Measurements from ENCODE around the gene ECE1.

GRCh38 chr1:21313886-21314721 lies 23.8 kb upstream of the ECE1 start:
- TF ChIP-seq CTCF (IDR thresholded peaks at IDR 0.05; ENCODE audit: extremely low read depth in 1 of 2, insufficient read depth in 1 of 2, low read depth in 1 of 2, low read length in 2 of 2) (no peak), POLR2A (IDR thresholded peaks at IDR 0.05; ENCODE audit: low read depth, low read length) (no peak), EZH2 (IDR thresholded peaks at IDR 0.05; ENCODE audit: borderline replicate concordance, low read depth, low read length, severe bottlenecking) (no peak), POLR2AphosphoS5 (IDR thresholded peaks at IDR 0.05; ENCODE audit: insufficient read depth, low read depth, low read length) (no peak), MAX (IDR thresholded peaks at IDR 0.05; ENCODE audit: insufficient read depth, insufficient read length) (no peak), JUN (IDR thresholded peaks at IDR 0.05; ENCODE audit: borderline replicate concordance, insufficient read depth, insufficient read length, low read depth) (no peak)
